Neuronal stem cell (in vitro differentiated cells): ENCODE results near the gene LRRC49.

ENCODE experiments used
- DNase-seq: peaks from one replicate; pipeline ENCODE4 v3.0.0-alpha.2; 2013; ENCODE audit warnings: low spot score
- H2AFZ ChIP-seq: one replicate; pipeline ENCODE4 v1.6.1; 2013; ENCODE audit warnings: mild to moderate bottlenecking, low read length, inconsistent platforms
- H2AK5ac ChIP-seq: 2 replicates; pipeline ENCODE4 v1.6.1; 2013; ENCODE audit warnings: low read depth, mild to moderate bottlenecking, inconsistent platforms, low read length, moderate library complexity, mixed read lengths
- H2BK120ac ChIP-seq: 2 replicates; pipeline ENCODE4 v1.6.1; 2013; ENCODE audit warnings: low read depth, mild to moderate bottlenecking, inconsistent platforms, low read length, moderate library complexity, mixed read lengths
- H2BK12ac ChIP-seq: one replicate; pipeline ENCODE4 v1.6.1; 2013; ENCODE audit warnings: low read length, inconsistent platforms
- H2BK15ac ChIP-seq: 2 replicates; pipeline ENCODE4 v1.6.1; 2013; ENCODE audit warnings: mild to moderate bottlenecking, low read length, inconsistent platforms, mixed read lengths
- H2BK5ac ChIP-seq: one replicate; pipeline ENCODE4 v1.6.1; 2013; ENCODE audit warnings: inconsistent platforms, mild to moderate bottlenecking, low read length, moderate library complexity
- H3K14ac ChIP-seq: one replicate; pipeline ENCODE4 v1.6.1; 2013; ENCODE audit warnings: low read length, inconsistent platforms
- H3K18ac ChIP-seq: 2 replicates; pipeline ENCODE4 v1.6.1; 2013; ENCODE audit warnings: low read length, inconsistent platforms
- H3K23ac ChIP-seq: 2 replicates; pipeline ENCODE4 v1.6.1; 2013; ENCODE audit warnings: low read depth, mild to moderate bottlenecking, mixed read lengths, low read length, inconsistent platforms; ENCODE audit not compliant: poor library complexity
- H3K27ac ChIP-seq: replicated peaks from 3 replicates; pipeline ENCODE4 v1.5.1; 2013; ENCODE audit warnings: low read length, inconsistent platforms
- H3K27me3 ChIP-seq, 3 experiments: 2 replicates each; pipeline ENCODE4 v1.6.1; 2013; ENCODE audit warnings: low read length in 3 of 3, mild to moderate bottlenecking in 2 of 3, inconsistent platforms in 1 of 3, low read depth in 1 of 3, mixed read lengths in 1 of 3, moderate library complexity in 1 of 3; ENCODE audit not compliant: control insufficient read depth in 3 of 3, insufficient read depth in 3 of 3
- H3K36me3 ChIP-seq, 2 donors: replicated peaks in 1 of 2; 2 replicates each; pipeline ENCODE4 v1.6.1; 2013; ENCODE audit warnings: low read length in 2 of 2; ENCODE audit not compliant: control insufficient read depth in 2 of 2, insufficient read depth in 2 of 2
- H3K4ac ChIP-seq: 2 replicates; pipeline ENCODE4 v1.6.1; 2013; ENCODE audit warnings: inconsistent platforms, mild to moderate bottlenecking, low read length, moderate library complexity
- H3K4me1 ChIP-seq, 2 donors: 1 replicate in 1 of 2; 2 replicates in 1 of 2; pipeline ENCODE4 v1.6.1; 2013; ENCODE audit warnings: low read length in 2 of 2, low read depth in 1 of 2; ENCODE audit not compliant: control insufficient read depth in 2 of 2, insufficient read depth in 1 of 2
- H3K4me2 ChIP-seq: one replicate; pipeline ENCODE4 v1.6.1; 2013; ENCODE audit warnings: mild to moderate bottlenecking, low read length, inconsistent platforms; ENCODE audit not compliant: insufficient read depth, poor library complexity, severe bottlenecking
- H3K4me3 ChIP-seq, 2 donors: 2 replicates each; pipeline ENCODE4 v1.5.1; 2013; ENCODE audit warnings: low read length in 2 of 2, mild to moderate bottlenecking in 2 of 2, inconsistent platforms in 1 of 2, moderate library complexity in 1 of 2
- H3K79me1 ChIP-seq: one replicate; pipeline ENCODE4 v1.6.1; 2013; ENCODE audit warnings: low read depth, mild to moderate bottlenecking, inconsistent platforms, low read length, moderate library complexity
- H3K9ac ChIP-seq: one replicate; pipeline ENCODE4 v1.6.1; 2013; ENCODE audit warnings: mild to moderate bottlenecking, low read depth, low read length, inconsistent platforms; ENCODE audit not compliant: poor library complexity
- H3K9me3 ChIP-seq, 2 donors: replicated peaks in 1 of 2; 2 replicates each; pipeline versions ENCODE3 to v1.6.1; 2013; ENCODE audit warnings: low read length in 2 of 2, mild to moderate bottlenecking in 2 of 2, inconsistent platforms in 1 of 2, low read depth in 1 of 2, mixed read lengths in 1 of 2, moderate library complexity in 1 of 2; ENCODE audit not compliant: control insufficient read depth in 2 of 2, insufficient read depth in 1 of 2
- H4K8ac ChIP-seq: one replicate; pipeline ENCODE4 v1.6.1; 2013; ENCODE audit warnings: low read depth, mild to moderate bottlenecking, inconsistent platforms, low read length, moderate library complexity
- H4K91ac ChIP-seq: one replicate; pipeline ENCODE4 v1.6.1; 2013; ENCODE audit warnings: low read length, low read depth, mild to moderate bottlenecking, inconsistent platforms; ENCODE audit not compliant: poor library complexity
- WGBS, 2 donors: extraction: QIAGEN DNeasy Blood & Tissue Kit; methylation state at CpG; one replicate each; pipeline ENCODE4 v1.1.7; 2013; ENCODE audit warnings: missing lambda C conversion rate in 2 of 2, mixed read lengths in 1 of 2; ENCODE audit not compliant: insufficient read length in 2 of 2, insufficient replicate concordance in 1 of 2; ENCODE audit errors: extremely low coverage in 2 of 2; 5-methylcytosine and 5-hydroxymethylcytosine counted together

LRRC49 gene

DNA sequence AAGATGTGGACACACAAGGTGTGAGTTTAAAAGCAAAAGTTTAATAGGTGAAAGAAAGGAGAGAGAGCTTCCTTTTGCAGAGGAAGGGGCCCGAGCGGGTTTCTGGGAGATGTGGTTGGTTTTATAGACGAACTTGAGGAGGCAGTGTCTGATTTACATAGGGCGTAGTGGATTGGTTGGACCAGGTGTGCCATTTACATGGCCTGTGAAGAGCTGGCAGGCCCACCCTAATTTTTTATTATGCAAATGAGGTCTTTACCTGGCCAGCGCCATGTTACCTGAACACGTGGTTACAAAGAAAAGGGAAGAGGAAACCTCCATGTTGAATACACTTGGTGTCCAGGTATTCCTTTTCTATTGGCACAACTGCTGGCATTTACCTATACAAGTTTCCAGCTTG is 179.8 kb downstream of the LRRC49 start:
- WGBS, 2 donors: no CpG with 5 or more reads among the region's 6 CpGs
- Histone ChIP-seq H4K91ac (no peak overlapping the region), H2BK120ac (no peak overlapping the region), H3K4ac (no peak overlapping the region), H3K4me1 (no peaks in the 10 kb centered on the region), H3K9ac (no peak overlapping the region), H3K36me3 (no peaks in the 10 kb centered on the region), H3K9me3 (peaks cover 0 to 2% of the 10 kb centered on the region in 2 donors), H3K4me2 (no peak overlapping the region), H3K14ac (no peak overlapping the region), H3K27ac (no peak overlapping the region), H4K8ac (no peak overlapping the region), H3K4me3 (no peak overlapping the region), H2AK5ac (no peak overlapping the region), H3K18ac (no peak overlapping the region), H2BK12ac (no peak overlapping the region), H3K23ac (no peak overlapping the region), H3K27me3 (no peaks in the 10 kb centered on the region), H2BK15ac (no peak overlapping the region), H2BK5ac (no peak overlapping the region), H3K79me1 (no peaks in the 10 kb centered on the region), H2AFZ (no peak overlapping the region)
- no peak for DNase-seq

DNA sequence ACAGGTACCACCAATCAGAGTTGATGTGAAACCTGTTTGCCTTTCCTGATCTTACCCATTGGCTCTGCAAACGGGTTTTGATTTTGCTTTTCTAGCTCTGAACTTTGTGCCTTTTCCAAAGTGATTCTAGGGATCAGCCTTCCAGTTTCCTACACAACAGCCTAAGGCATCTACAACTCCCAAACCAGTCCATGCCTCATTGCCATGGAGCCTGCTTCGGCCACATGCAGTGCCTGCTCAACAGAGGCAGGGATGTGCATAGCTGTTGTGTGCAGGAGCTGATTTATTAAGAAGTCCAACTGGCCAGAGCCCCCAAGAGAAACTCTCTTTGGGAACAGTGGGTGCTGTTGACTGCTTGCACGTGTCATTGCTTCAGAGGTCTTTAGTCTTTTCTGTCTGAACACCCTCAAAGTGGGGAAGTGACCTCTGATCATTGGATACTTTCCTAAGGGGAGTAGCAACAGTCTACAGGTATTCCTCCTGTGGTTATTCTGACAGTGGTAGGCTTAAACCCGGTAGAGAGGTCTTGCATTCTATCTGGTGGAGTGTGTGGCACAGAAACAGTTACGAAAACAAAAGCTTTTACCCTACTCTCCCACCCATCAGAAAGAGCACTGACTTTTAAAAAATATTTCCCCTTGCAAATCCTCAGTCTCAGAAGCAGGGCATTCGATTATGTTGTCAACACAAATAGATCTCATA is 186.0 kb downstream of the LRRC49 start:
- no peaks in the 10 kb centered on the region for H3K36me3 ChIP-seq
- H2AFZ ChIP-seq: no peak overlapping the region
- H2BK15ac ChIP-seq: no peak overlapping the region
- no peak overlapping the region for H2AK5ac ChIP-seq
- H3K14ac ChIP-seq: no peak overlapping the region
- no peak overlapping the region for H3K27ac ChIP-seq
- no peaks in the 10 kb centered on the region for H3K4me1 ChIP-seq
- no peak overlapping the region for H3K4ac ChIP-seq
- H3K27me3 ChIP-seq: no peaks in the 10 kb centered on the region
- no peak overlapping the region for H3K9ac ChIP-seq
- WGBS, 2 donors: no CpG with 5 or more reads among the region's 6 CpGs
- H3K4me2 ChIP-seq: no peak overlapping the region
- H4K91ac ChIP-seq: no peak overlapping the region
- no peak overlapping the region for H2BK12ac ChIP-seq
- no peak for DNase-seq
- no peak overlapping the region for H3K4me3 ChIP-seq
- H2BK5ac ChIP-seq: no peak overlapping the region
- no peak overlapping the region for H4K8ac ChIP-seq
- H3K23ac ChIP-seq: no peak overlapping the region
- H3K18ac ChIP-seq: no peak overlapping the region
- no peaks in the 10 kb centered on the region for H3K79me1 ChIP-seq
- H2BK120ac ChIP-seq: no peak overlapping the region
- peaks cover 0 to 2% of the 10 kb centered on the region in 2 donors for H3K9me3 ChIP-seq

DNA sequence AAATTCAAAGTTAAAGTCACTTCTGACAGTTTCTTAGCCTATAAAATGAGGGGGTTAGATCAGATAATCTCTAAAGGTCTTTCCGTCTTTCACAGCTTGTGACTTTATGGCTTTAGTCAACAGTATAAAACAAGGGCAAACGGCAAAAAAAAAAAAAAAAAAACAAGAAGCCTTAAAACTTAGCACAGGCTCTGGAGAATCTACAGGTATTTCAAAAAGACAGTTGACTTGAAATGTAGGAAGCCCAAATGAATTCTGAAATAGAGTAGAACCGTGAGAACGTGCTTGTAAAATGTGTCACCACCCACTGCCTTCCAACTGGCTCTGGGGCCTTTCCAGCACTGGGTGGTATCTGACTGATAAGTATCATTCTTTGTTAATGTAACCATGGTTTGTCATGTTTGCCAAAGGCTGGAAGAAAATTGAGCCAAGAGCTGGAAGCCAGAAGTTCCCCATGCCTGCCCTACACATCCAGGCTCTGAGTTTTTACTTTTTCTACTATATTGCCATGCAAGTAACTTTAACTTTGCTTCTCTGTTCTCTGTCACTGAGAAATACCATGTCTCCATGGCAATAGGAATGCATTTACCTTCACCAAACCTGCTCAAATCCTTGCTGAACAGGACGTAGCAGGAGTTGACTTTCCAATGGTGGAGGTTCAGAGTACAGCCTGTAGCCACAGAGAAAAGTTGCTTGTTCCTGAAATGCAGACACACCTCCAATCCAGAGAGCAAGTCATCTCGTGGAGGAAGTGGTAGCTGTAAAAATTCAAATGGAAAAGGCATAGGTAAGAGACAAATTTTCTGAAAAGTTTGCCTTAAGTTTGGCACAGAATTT is 186.8 kb downstream of the LRRC49 start:
- no peak for DNase-seq

DNA sequence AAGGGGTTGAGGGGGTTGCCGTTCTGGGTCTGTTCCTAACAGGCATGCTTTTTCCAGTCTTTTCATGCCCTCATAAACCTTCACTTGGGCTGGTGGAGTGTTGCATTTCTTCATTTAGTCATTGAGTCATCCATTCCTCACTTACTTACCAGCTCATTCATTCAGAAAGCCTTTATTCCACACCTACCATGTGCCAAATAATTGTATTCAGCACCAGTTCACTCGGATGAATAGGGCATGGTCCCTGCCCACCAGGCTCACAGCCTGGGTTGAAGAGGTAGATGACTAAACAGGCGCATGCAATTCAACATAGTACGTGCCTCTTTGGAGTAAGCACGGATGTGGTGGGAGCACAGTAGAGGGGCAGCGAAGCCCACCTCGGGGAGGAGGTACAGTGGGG is 187.5 kb downstream of the LRRC49 start:
- Histone ChIP-seq H3K4me2 (no peak overlapping the region), H2BK15ac (no peak overlapping the region), H3K23ac (no peak overlapping the region), H2AFZ (no peak overlapping the region), H2AK5ac (no peak overlapping the region), H3K9ac (no peak overlapping the region), H3K27me3 (no peaks in the 10 kb centered on the region), H3K18ac (no peak overlapping the region), H3K14ac (no peak overlapping the region), H4K91ac (no peak overlapping the region), H3K79me1 (no peaks in the 10 kb centered on the region), H3K4me1 (no peaks in the 10 kb centered on the region), H4K8ac (no peak overlapping the region), H3K4me3 (no peak overlapping the region), H2BK12ac (no peak overlapping the region), H3K4ac (no peak overlapping the region), H3K36me3 (no peaks in the 10 kb centered on the region), H2BK5ac (no peak overlapping the region), H2BK120ac (no peak overlapping the region), H3K9me3 (peaks cover 0 to 2% of the 10 kb centered on the region in 2 donors), H3K27ac (no peak overlapping the region)
- no peak for DNase-seq
- WGBS, 2 donors: no CpG with 5 or more reads among the region's 7 CpGs

More for the DNA sequence above, 186.8 kb downstream of the LRRC49 start:
- no peak overlapping the region for H2AK5ac ChIP-seq
- H3K4me1 ChIP-seq: no peaks in the 10 kb centered on the region
- no peak overlapping the region for H3K23ac ChIP-seq
- H3K27me3 ChIP-seq: no peaks in the 10 kb centered on the region
- no peak overlapping the region for H4K91ac ChIP-seq
- H3K9me3 ChIP-seq: peaks cover 0 to 2% of the 10 kb centered on the region in 2 donors
- H3K9ac ChIP-seq: no peak overlapping the region
- no peak overlapping the region for H3K4ac ChIP-seq
- H3K18ac ChIP-seq: no peak overlapping the region
- H2BK5ac ChIP-seq: no peak overlapping the region
- no peak overlapping the region for H3K4me2 ChIP-seq
- H2AFZ ChIP-seq: no peak overlapping the region
- no peak overlapping the region for H3K4me3 ChIP-seq
- WGBS, 2 donors: no CpG with 5 or more reads among the region's 6 CpGs
- H3K36me3 ChIP-seq: no peaks in the 10 kb centered on the region
- no peaks in the 10 kb centered on the region for H3K79me1 ChIP-seq
- no peak overlapping the region for H3K27ac ChIP-seq
- H3K14ac ChIP-seq: no peak overlapping the region
- H4K8ac ChIP-seq: no peak overlapping the region
- no peak overlapping the region for H2BK15ac ChIP-seq
- H2BK120ac ChIP-seq: no peak overlapping the region
- H2BK12ac ChIP-seq: no peak overlapping the region
